GM12891 (cell line): ENCODE data around the gene ARHGAP6.
A peak's percentile ranks its signal among the peaks of the same experiment; 100 is the strongest.
"Not testable (repeated sequence)": the region's sequence is repeated elsewhere in the genome, so short reads cannot be mapped to it uniquely, and the experiment has no call there.

Experiments used
- DNase-seq: peaks from one replicate; pipeline ENCODE4 v3.0.0; 2011; ENCODE audit warnings: low spot score; ENCODE audit not compliant: insufficient read length
- FAIRE-seq: peaks from 2 replicates; lab custom pipeline; 2011; peaks lifted over from hg19 to GRCh38; lab: Jason Lieb, UNC
- PAX5 ChIP-seq: IDR thresholded peaks from 2 replicates; pipeline ENCODE4 v1.6.1; 2011; ENCODE audit warnings: low read length, moderate library complexity, mild to moderate bottlenecking; ENCODE audit not compliant: insufficient read depth, severe bottlenecking
- POLR2A ChIP-seq: IDR thresholded peaks from 2 replicates; pipeline ENCODE4 v1.6.1; 2011; ENCODE audit warnings: low read depth, low read length, control low read depth
- POLR2AphosphoS5 ChIP-seq: IDR thresholded peaks from 2 replicates; pipeline ENCODE4 v1.6.1; 2011; ENCODE audit warnings: low read depth, low read length, control low read depth
- POU2F2 ChIP-seq: IDR thresholded peaks from 2 replicates; pipeline ENCODE4 v1.6.1; 2011; ENCODE audit warnings: low read depth, mild to moderate bottlenecking, control low read depth, low read length, moderate library complexity
- SPI1 ChIP-seq: IDR thresholded peaks from 2 replicates; pipeline ENCODE4 v1.6.1; 2011; ENCODE audit warnings: low read depth, low read length, control low read depth
- TAF1 ChIP-seq: IDR thresholded peaks from 2 replicates; pipeline ENCODE4 v1.6.1; 2011; ENCODE audit warnings: low read depth, low read length, control low read depth

The ARHGAP6 gene

GRCh38 chrX:11509786-11510185 lies 155.9 kb downstream of the ARHGAP6 start:
- FAIRE-seq: no peak
- no peak for DNase-seq
- TF ChIP-seq POLR2A (no peak), SPI1 (no peak), POU2F2 (no peak), PAX5 (no peak), POLR2AphosphoS5 (no peak), TAF1 (no peak)

DNA sequence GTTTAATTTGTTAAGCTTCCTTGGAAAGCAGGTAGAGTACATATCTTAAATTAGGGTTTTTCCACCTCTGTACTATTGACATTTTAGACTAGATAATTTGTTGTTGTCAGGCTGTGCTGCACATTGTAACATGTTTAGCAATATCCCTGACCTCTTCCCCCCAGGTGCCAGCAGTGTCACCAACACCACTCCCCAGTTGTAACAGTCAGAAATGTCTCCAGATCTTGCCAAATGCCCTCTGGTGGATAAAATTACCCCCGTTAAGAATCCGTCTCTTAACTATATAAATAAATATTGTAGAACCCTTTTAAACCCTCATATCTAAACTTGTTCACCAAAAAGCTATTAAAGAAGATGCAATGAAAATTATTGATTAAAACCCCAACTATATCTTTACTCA lies 161.5 kb downstream of the ARHGAP6 start:
- no peak for FAIRE-seq
- no peak for DNase-seq
- TF ChIP-seq POLR2A: no peak
- no peak for TF ChIP-seq PAX5
- TF ChIP-seq TAF1: no peak
- no peak for TF ChIP-seq POU2F2
- TF ChIP-seq SPI1: no peak
- no peak for TF ChIP-seq POLR2AphosphoS5

GRCh38 chrX:11499076-11500044 lies 166.4 kb downstream of the ARHGAP6 start:
- DNase-seq (no peak), FAIRE-seq (peak; percentile 16)
- no peak for TF ChIP-seq SPI1
- TF ChIP-seq POLR2AphosphoS5: no peak

DNA sequence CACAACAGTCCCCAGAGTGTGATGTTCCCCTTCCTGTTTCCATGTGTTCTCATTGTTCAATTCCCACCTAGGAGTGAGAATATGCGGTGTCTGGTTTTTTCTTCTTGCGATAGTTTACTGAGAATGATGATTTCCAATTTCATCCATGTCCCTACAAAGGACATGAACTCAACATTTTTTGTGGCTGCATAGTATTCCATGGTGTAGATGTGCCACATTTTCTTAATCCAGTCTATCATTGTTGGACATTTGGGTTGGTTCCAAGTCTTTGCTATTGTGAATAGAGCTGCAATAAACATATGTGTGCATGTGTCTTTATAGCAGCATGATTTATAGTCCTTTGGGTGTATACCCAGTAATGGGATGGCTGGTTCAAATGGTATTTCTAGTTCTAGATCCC lies 174.3 kb downstream of the ARHGAP6 start:
- DNase-seq, FAIRE-seq: not testable (repeated sequence)

GRCh38 chrX:11484290-11484689 lies 181.4 kb downstream of the ARHGAP6 start:
- TF ChIP-seq TAF1 (no peak), PAX5 (no peak), POLR2AphosphoS5 (no peak), POU2F2 (no peak), POLR2A (no peak), SPI1 (no peak)
- DNase-seq (no peak), FAIRE-seq (no peak)

DNA sequence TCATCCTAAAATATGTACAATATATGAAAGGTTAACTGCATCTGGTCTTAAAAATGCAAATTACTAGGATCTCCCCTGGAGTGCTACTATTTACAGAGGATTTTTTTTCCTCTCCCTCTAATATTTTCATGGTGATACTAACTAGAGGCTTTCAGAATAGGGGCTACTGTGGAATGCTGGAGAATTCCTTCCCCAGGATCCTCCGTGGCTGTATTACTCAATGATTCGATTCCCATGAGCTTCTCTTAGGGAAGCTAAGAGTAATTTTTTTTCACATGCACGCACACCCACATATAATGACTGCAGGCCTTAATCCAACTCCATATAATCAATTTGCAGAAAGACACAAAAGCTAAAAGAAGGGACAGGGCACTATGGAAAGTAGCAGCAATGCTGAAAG lies 184.7 kb downstream of the ARHGAP6 start:
- TF ChIP-seq POLR2AphosphoS5: no peak
- no peak for TF ChIP-seq POLR2A
- TF ChIP-seq TAF1: no peak
- TF ChIP-seq PAX5: no peak
- no peak for TF ChIP-seq SPI1
- TF ChIP-seq POU2F2: no peak
- FAIRE-seq: no peak
- no peak for DNase-seq

GRCh38 chrX:11480626-11481025 lies 185.1 kb downstream of the ARHGAP6 start:
- no peak for DNase-seq

GRCh38 chrX:11478911-11479310 lies 186.8 kb downstream of the ARHGAP6 start:
- no peak for TF ChIP-seq POLR2AphosphoS5
- no peak for TF ChIP-seq POU2F2
- TF ChIP-seq SPI1: no peak
- TF ChIP-seq POLR2A: no peak
- no peak for TF ChIP-seq PAX5
- no peak for TF ChIP-seq TAF1
- no peak for FAIRE-seq
- DNase-seq: no peak

More at GRCh38 chrX:11480626-11481025, 185.1 kb downstream of the ARHGAP6 start:
- no peak for TF ChIP-seq POU2F2
- no peak for TF ChIP-seq POLR2AphosphoS5
- TF ChIP-seq PAX5: no peak
- no peak for TF ChIP-seq SPI1
- no peak for FAIRE-seq

DNA sequence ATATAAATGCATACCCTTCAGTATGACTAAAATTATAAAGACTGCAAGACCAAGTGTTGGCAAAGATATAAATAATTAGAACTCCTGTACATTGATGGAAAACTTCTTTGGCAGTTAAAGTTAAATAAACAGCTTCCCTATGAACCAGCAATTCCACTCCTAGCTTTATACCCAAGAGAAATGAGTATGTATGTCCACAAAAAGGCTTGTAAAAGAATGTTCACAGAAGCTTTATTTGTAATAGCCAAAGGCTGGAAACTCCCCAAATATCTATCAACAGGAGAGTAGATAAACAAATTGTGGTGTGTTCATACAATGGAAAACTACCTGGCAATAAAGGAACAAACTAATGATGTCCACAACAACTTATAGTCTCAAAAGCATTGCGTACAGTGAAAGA lies 187.7 kb downstream of the ARHGAP6 start:
- no peak for TF ChIP-seq SPI1
- no peak for TF ChIP-seq PAX5
- no peak for TF ChIP-seq POLR2A
- TF ChIP-seq TAF1: no peak
- FAIRE-seq: no peak
- DNase-seq: no peak

GRCh38 chrX:11474576-11474975 lies 191.1 kb downstream of the ARHGAP6 start:
- FAIRE-seq (no peak), DNase-seq (no peak)
- TF ChIP-seq POU2F2: no peak
- TF ChIP-seq POLR2A: no peak
- TF ChIP-seq POLR2AphosphoS5: no peak
- TF ChIP-seq PAX5: no peak
- no peak for TF ChIP-seq TAF1
- TF ChIP-seq SPI1: no peak
